ENCODE data around the gene SERINC5. TPM values are rescaled to one million over a fixed set of nuclear protein-coding genes. Genes with fewer than 3 reads are reported as not detected.

The SERINC5 gene
- total RNA-seq, 1 experiment from 2014 or later, result 128 TPM

GRCh38 chr5:80150731-80151130, 105.1 kb downstream of the SERINC5 start (continued):
- TF ChIP-seq, protein P1, sequence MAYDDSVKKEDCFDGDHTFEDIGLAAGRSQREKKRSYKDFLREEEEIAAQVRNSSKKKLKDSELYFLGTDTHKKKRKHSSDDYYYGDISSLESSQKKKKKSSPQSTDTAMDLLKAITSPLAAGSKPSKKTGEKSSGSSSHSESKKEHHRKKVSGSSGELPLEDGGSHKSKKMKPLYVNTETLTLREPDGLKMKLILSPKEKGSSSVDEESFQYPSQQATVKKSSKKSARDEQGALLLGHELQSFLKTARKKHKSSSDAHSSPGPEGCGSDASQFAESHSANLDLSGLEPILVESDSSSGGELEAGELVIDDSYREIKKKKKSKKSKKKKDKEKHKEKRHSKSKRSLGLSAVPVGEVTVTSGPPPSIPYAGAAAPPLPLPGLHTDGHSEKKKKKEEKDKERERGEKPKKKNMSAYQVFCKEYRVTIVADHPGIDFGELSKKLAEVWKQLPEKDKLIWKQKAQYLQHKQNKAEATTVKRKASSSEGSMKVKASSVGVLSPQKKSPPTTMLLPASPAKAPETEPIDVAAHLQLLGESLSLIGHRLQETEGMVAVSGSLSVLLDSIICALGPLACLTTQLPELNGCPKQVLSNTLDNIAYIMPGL (CRISPR knock-in tag; IDR thresholded peaks at IDR 0.05), result no peak
- TF ChIP-seq FOXP1 (CRISPR knock-in tag; IDR thresholded peaks at IDR 0.05; ENCODE audit: borderline replicate concordance) (no peak), TCF7 (CRISPR knock-in tag; IDR thresholded peaks at IDR 0.05; ENCODE audit: low read depth) (no peak), SMAD3 (CRISPR knock-in tag; IDR thresholded peaks at IDR 0.05; ENCODE audit: borderline replicate concordance) (no peak), TP53 (CRISPR knock-in tag; IDR thresholded peaks at IDR 0.05) (no peak), FOXK1 (CRISPR knock-in tag; IDR thresholded peaks at IDR 0.05) (no peak), ETV6 (CRISPR knock-in tag; IDR thresholded peaks at IDR 0.05) (no peak), E2F4 (CRISPR knock-in tag; IDR thresholded peaks at IDR 0.05; ENCODE audit: borderline replicate concordance, low read depth) (no peak)
- TF ChIP-seq, protein P2, sequence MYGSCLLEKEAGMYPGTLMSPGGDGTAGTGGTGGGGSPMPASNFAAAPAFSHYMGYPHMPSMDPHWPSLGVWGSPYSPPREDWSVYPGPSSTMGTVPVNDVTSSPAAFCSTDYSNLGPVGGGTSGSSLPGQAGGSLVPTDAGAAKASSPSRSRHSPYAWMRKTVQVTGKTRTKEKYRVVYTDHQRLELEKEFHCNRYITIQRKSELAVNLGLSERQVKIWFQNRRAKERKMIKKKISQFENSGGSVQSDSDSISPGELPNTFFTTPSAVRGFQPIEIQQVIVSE (CRISPR knock-in tag; IDR thresholded peaks at IDR 0.05; ENCODE audit: borderline replicate concordance), result no peak
- TF ChIP-seq, protein P3, sequence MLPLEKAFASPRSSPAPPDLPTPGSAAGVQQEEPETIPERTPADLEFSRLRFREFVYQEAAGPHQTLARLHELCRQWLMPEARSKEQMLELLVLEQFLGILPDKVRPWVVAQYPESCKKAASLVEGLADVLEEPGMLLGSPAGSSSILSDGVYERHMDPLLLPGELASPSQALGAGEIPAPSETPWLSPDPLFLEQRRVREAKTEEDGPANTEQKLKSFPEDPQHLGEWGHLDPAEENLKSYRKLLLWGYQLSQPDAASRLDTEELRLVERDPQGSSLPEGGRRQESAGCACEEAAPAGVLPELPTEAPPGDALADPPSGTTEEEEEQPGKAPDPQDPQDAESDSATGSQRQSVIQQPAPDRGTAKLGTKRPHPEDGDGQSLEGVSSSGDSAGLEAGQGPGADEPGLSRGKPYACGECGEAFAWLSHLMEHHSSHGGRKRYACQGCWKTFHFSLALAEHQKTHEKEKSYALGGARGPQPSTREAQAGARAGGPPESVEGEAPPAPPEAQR (CRISPR knock-in tag; IDR thresholded peaks at IDR 0.05), result no peak

DNA sequence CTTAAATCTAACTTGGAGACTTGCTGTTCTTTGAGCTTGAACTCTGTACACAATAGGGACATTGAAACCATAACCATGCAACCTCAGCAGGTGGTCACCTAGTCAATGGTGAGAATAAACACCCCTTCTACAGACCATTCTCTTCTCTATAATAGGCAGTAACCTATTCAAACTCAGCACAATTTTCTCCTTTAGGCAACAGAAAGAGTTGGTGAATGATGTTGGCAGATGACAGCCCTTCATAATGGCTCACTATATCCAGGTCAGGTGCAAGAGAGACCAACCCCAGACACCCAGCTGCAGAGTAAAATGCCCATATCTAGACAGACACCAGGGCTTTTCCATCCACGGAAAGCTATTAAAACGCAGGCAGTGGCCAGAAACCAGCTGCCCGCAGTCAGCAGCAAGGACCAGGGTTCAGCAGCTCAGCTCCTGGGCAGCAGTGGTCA, 106.7 kb downstream of the SERINC5 start:
- no peak for DNase-seq (ENCODE audit: low spot score)
- no peak overlapping the region; the same call in 1 of the 2 replicates for H3K27ac Mint-ChIP-seq

DNA sequence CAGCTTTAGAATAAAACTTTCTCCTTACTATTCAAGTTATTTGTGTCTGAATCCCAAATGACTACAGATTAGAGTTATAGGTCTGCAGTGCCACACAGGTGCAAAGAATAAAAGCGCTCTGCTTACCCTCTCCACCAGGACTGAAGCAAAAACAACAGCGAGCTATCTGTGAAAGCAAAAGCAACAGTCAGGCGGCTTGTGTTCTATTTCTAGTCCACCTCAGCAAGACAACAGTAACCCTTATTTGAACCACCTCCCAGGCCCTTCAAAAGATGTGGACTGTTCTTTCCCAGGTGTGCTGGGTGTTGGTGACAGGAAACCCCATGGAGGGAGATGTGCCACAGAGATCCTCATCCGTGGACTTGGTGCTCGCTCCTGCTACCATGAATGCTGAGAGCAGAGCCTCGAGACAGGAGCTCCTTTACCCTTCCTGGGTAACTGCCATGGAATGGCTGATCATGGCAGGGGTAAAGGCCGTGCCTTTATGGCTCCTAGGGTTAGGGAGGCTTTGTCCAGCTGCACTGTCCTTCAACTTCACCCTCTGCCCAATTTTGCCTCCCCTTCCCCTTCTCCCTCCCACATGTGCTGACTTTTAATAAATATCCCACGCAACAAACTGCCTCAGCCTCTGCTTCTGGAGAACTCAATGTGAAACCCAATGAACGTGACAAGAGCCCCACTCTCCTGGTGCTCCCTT, 108.6 kb downstream of the SERINC5 start:
- Mint-ChIP-seq H3K27ac (peak overlapping the region; percentile 68), H3K9me3 (no peaks in the 10 kb centered on the region), H3K27me3 (ENCODE audit: low read depth) (no peaks in the 10 kb centered on the region), H3K36me3 (peaks cover 70% of the 10 kb centered on the region), H3K4me1 (peaks cover 54% of the 10 kb centered on the region), H3K4me3 (no peak overlapping the region)
- TF ChIP-seq NR1H2 (CRISPR knock-in tag; IDR thresholded peaks at IDR 0.05) (no peak), ZNF317 (CRISPR knock-in tag; IDR thresholded peaks at IDR 0.05; ENCODE audit: borderline replicate concordance, low read depth) (no peak)
- ATAC-seq, result no peak
- no peak for DNase-seq (ENCODE audit: low spot score)
- CTCF ChIA-PET, result no interaction called here
- POLR2A ChIA-PET, result no interaction called here

More for the DNA sequence above, 106.7 kb downstream of the SERINC5 start:
- TF ChIP-seq NFE2L1 (CRISPR knock-in tag; IDR thresholded peaks at IDR 0.05), result no peak
- TF ChIP-seq USF1 (CRISPR knock-in tag; IDR thresholded peaks at IDR 0.05), result no peak
- no peak for TF ChIP-seq ZNF263 (CRISPR knock-in tag; IDR thresholded peaks at IDR 0.05; ENCODE audit: low read depth)
- no peak for TF ChIP-seq MYBL2 (CRISPR knock-in tag; IDR thresholded peaks at IDR 0.05)
- no peak for TF ChIP-seq ZNF396 (CRISPR knock-in tag; IDR thresholded peaks at IDR 0.05; ENCODE audit: borderline replicate concordance)
- no peak for TF ChIP-seq ELF4 (CRISPR knock-in tag; IDR thresholded peaks at IDR 0.05; ENCODE audit: low read depth)
- TF ChIP-seq FOXP1 (CRISPR knock-in tag; IDR thresholded peaks at IDR 0.05; ENCODE audit: borderline replicate concordance), result no peak
- no peak for TF ChIP-seq NR3C1 (CRISPR knock-in tag; conservative IDR thresholded peaks at IDR 0.05; ENCODE audit: low read depth)
- no peak for TF ChIP-seq CBFB (CRISPR knock-in tag; IDR thresholded peaks at IDR 0.05; ENCODE audit: low read depth)
- no peak for TF ChIP-seq CREM (CRISPR knock-in tag; IDR thresholded peaks at IDR 0.05)
- H3K4me1 Mint-ChIP-seq, result peaks cover 42% of the 10 kb centered on the region
- H3K36me3 Mint-ChIP-seq, result peaks cover 76% of the 10 kb centered on the region
- peak; percentile 13; the same call in 1 of the 2 replicates for ATAC-seq
- ChIA-PET POLR2A (interaction anchor here (0.5 to 1.4 kb wide), 2 partner anchors 9 to 107 kb away, joined by 3 read pairs; partner anchors contain the start of gene SERINC5), CTCF (interaction anchor here (0.9 to 1.5 kb wide), 2 partner anchors 66 to 159 kb away, joined by 3 read pairs; no protein-coding TSS in a partner anchor)
- H3K4me3 Mint-ChIP-seq, result no peak overlapping the region
- H3K27me3 Mint-ChIP-seq (ENCODE audit: low read depth), result no peaks in the 10 kb centered on the region
- H3K9me3 Mint-ChIP-seq, result no peaks in the 10 kb centered on the region

Data from WTC11 (cell line).